NCI-H446 (cell line): Measurements from ENCODE around the gene ATR.
"Not testable (repeated sequence)": the region's sequence is repeated elsewhere in the genome, so short reads cannot be mapped to it uniquely, and the experiment has no call there.

Experiments used
- DNase-seq, 2 experiments: peaks; one replicate each; lab custom pipeline; 2025; lab: John Stamatoyannopoulos, UW

ATR gene

GRCh38 chr3:142578329-142579223 lies at the start of gene ATR:
ATR (minus strand) TSS chr3:142578733; CDS start chr3:142578704, 29 bp downstream.
- peak; percentile 93 to 98 for DNase-seq

- DNase-seq, result no peak
These were observed 48.4 kb upstream of the ATR start for GRCh38 chr3:142626971-142627370.

GRCh38 chr3:142625153-142625440 lies 46.6 kb upstream of the ATR start:
- no peak for DNase-seq

- DNase-seq, result no peak
These were observed 46.0 kb upstream of the ATR start for GRCh38 chr3:142624341-142625152.

- no peak for DNase-seq
These were observed 44.7 kb upstream of the ATR start for GRCh38 chr3:142623194-142623593.

GRCh38 chr3:142622405-142622804 lies 43.9 kb upstream of the ATR start:
- no peak for DNase-seq

GRCh38 chr3:142618917-142619461 lies 40.5 kb upstream of the ATR start:
- DNase-seq, result peak; percentile 75 to 89

GRCh38 chr3:142615171-142615570 lies 36.6 kb upstream of the ATR start:
- DNase-seq, result no peak

GRCh38 chr3:142614059-142614626 lies 35.6 kb upstream of the ATR start:
- DNase-seq, result no peak

- DNase-seq, result no peak
These were observed 35.0 kb upstream of the ATR start for GRCh38 chr3:142613491-142613890.

- DNase-seq, result no peak
These were observed 32.7 kb upstream of the ATR start for GRCh38 chr3:142611206-142611605.

- DNase-seq, result no peak
These were observed 30.6 kb upstream of the ATR start for GRCh38 chr3:142609136-142609535.

GRCh38 chr3:142608631-142609030 lies 30.1 kb upstream of the ATR start:
- no peak for DNase-seq

- no peak for DNase-seq
These were observed 26.4 kb upstream of the ATR start for GRCh38 chr3:142604940-142605339.

GRCh38 chr3:142603386-142603705 lies 24.8 kb upstream of the ATR start:
- not testable (repeated sequence) for DNase-seq

- no peak for DNase-seq
These were observed 24.3 kb upstream of the ATR start for GRCh38 chr3:142602619-142603385.

GRCh38 chr3:142601713-142602112 lies 23.2 kb upstream of the ATR start:
- DNase-seq, result no peak

GRCh38 chr3:142597906-142598305 lies 19.4 kb upstream of the ATR start:
- no peak for DNase-seq

- no peak for DNase-seq
These were observed 18.2 kb upstream of the ATR start for GRCh38 chr3:142596726-142597088.

- peak; percentile 88 to 96 for DNase-seq
These were observed 17.6 kb upstream of the ATR start, which contains the start of gene PLS1 for GRCh38 chr3:142595951-142596725. PLS1 (plus strand) TSS chr3:142596393; CDS start chr3:142664238, 67,845 bp downstream.

- no peak for DNase-seq
These were observed 17.0 kb upstream of the ATR start for GRCh38 chr3:142595581-142595950.
